Embryonic facial prominence (tissue), 1 donor: Measurements from ENCODE around the gene WFDC5.

Experiments
- DNase-seq: peaks from one replicate; pipeline ENCODE4 v3.0.0-alpha.2; 2016; ENCODE audit errors: extremely low spot score

Gene WFDC5

DNA sequence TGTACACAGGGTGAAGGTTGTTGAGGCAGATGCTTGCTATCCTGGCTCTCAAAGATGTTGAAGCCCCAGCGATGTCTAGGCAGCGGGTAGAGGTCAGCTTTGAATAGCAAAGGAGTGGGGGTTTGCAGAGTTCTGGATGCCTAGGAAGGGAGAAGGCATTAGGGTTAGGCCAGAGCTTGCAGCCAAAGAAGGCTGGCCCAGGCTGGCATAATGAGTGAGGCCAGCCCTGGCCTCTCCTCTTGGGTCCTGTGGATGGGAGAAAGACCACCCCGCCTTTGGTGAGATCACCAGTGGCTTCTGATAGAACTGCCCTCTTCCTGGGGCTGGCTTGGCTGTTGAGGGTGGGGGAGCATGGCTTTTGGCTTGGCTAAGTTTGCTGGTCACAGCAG is 406 bp upstream of the WFDC5 start:
- no peak for DNase-seq

DNA sequence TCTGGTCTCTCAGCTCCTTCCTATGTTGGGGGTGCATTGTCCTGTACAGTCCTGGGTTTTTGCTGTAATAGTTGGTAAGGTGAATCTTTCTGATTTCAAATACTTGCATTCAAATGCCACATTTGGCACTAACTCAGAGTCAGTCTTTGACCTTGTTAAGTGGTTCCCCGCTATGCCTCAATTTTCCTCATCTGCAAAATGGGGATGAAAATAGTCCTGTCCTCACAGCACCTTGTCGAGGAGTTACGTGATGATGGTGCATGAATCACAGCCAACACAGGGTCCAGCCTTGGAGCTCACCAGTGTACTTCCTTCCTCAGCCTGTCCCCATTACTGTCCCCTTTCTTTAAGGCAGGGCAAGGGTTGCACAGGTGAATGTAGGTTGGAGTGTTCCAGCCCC is 1.1 kb downstream of the WFDC5 start:
- no peak for DNase-seq

DNA sequence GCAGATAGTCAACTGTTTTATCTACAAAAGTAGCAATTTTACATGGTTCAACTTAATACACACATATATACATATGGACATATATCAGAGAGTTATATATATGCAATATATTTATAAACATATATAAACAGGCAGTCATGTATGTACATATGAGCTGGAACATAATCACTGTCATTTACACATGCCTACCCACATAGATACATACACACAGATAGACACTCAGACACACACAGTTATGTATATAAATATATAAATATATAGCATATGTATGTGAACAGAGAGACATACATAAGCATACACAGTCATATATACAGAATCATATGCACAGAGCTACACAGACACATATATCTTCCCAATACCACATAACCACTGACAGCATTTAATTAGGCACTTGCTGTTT is 2.2 kb downstream of the WFDC5 start:
- no peak for DNase-seq

DNA sequence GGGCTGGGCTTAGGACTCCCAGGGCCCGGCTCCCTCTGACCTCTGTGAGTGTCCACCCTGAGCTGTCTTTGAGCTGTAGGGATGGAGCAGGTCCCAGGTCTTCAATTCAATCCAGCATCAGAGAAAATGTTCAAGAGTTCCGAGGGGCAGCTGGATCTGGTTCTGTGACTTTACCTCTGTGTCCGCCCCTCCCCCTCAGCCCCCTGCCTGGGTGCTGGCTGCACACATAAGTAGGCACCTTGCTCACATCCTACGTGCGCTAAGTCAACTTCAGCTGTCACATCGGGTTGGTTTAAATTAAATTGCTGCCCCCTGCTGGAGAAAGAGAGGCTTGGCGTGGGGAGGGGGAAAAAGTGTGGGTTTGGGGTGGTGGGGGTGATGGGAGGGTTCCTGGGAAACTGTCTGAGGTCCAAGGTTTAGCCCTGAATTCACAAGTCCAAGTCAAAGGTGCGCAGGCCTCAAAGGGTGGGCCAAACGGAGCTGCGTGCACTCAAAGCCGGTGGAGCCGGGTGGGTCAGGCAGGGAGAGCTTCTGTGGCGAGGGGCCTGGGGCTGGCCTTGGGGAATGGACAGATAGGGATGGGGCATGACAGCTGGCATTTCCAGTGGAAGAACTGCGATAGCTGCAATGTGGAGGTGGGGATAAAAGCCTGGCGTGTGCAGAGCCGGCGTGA is 3.0 kb downstream of the WFDC5 start:
- no peak for DNase-seq

DNA sequence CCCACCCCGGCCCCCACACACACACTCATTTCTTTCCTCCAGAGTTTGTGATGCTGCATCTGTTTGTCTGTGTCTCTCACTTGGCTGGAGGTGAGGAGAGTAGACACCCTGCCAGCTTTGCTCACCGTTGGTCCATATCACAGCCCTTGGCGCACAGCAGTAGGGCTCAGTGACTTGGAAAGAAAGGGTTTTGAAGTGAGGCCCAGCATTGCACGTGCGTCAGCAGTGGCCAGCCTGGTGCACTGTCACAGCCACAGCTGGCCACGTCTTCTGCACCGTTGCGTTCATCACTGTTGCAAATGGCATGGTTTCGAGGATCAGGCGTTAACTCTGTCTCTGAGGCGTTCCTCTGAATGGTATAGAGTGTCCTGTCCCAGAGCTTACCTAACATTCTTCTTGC is 3.7 kb downstream of the WFDC5 start:
- DNase-seq = no peak

DNA sequence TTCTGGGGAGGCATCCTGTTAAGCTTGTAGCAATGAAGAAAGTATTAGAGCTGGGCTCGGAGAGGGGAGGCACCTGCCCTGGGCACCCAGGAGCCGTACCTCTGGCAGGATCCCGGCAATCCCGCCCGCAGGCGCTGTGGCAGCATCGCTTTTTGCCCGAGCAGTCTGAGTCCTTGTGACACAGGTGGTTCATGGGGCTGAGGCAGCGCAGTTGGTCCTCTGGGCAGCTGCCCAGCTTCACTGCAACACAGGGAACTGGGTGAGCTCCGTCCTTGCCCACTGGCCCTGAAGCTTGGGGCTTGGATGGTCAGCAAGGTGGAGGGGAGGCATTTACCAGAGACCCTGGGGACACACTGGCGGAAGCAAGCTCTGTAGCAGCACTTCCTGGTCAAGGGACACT is 4.7 kb downstream of the WFDC5 start:
- no peak for DNase-seq

DNA sequence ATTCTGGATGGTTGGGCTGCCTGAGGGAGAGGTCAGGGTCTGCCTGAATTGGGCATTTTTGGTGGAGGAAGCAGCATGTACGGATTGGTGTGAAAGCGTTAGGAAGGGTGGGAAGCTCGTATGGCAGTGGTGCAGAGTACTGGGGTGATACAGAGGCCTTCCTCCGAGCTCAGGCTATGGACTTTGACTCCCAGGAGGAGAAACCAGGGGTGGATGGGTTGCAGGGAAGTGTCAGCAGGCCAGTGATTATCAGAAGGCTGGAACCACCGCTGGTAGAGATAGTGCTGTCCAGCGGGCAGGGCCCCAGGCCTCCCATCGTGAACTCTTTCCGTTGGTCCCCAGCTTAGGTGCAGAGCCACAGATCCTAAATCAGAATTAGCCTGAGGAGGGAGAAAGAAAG is 5.3 kb downstream of the WFDC5 start:
- no peak for DNase-seq

DNA sequence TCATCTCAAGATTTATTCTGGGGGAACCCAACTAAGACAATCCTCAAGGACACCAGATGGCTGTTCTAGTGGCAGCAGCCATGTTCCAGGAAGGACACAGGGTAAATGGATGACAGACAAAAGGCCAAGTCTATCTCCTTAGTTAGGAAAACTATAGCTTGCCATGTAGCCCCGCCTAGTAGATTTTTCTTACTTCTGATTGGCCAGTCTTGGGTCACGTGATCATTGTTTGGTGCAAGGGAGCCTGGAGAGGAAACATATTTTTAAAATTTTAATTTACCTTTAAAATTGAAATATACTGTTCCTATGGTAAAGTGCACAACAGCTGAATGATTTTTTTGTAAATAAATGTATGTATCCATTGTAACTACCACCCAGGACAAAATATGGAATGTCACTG is 9.7 kb downstream of the WFDC5 start:
- no peak for DNase-seq

DNA sequence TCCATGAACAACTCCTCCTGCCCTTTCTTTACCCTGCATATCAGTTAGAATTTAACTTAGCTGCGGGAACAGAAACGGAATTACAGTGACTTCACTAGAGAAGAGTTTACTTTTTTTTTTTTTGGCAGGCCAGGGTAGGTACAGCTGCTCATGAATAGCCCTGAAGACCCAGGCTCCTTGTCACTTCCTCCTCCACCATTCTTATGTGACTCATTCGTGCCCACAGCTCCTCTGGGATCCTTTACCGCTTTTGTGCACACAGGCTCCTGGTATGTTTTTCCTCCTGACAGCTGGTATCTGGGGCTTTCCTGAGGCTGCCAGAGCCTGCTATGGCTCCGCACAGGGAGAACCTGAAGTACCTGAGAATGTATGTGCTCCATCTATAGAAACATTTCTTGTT is 10.2 kb downstream of the WFDC5 start:
- DNase-seq = no peak

DNA sequence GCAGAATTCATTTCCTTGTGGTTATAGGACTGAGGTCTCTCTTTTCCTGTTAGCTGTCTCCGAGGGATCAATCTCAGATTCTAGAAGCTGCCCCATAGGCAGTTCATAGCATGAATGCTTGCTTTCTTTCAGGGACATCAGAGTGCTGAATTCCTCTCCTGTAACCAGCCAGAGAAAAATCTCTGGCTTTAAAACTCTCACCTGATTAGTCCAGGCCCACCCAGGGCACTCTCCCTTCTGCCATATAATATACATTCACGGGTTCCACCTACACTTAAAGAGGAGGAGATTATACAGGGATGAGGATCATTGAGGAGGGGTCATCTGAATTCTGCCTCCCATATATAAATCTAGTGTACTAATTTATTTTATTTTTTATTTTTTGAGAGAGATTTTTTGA is 11.9 kb downstream of the WFDC5 start:
- DNase-seq = no peak

DNA sequence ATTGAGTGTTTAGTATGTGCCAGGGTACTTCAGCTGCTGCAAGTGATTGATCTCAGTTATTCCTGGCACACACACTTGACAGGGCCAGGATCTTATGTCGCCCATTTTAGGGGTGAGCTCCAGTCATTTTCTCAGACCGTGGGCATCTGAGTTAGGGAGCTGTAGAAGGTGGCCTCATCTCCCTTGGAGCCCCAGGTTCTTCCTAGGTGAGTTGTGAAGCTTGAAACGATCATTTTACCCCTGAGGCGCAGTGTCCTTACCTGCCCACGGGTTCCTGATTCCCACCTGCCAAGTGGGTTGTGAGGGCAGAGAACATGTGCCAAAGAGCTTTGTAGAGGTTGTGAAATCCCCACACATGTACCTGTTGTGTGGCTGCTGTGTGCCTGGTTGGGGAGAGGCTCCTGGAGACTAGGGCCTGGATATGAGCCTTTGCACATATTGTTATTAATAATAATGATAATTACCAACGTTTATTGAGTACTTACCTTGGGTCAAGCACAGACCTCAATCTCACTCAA is 13.6 kb downstream of the WFDC5 start:
- DNase-seq = no peak

DNA sequence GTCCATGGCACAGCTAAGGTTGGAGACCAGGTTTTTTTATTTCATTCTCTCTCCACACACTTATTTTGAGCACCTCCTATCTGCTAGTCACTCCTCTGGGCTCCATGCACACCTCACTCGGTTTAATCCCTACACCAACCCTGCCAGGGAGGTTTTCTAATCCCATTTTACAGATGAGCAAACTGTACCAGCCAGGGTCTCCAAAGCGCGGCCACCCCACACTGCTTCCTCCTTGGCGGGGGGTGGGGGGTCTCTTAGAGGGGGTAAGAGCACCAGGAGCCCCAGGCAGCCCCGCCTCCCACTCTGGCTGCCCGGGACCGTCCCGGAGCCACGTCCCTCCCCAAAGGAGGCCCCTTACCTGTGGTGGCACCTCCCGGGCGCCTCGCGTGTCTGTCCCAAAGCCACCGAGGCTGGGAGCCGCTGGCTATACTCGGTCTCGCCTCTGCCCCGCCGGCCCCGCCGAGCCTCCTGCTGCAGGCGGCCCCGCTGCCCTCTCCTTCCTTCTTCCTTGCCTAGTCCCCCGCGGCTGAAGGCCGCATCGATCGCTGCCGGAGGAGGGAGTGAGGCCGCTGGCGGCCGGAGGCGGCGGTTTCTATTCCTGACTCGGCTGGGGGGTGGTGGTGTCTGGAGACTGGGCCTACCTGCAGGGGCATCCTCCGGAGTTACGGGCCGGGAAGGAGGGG is 14.3 kb downstream of the WFDC5 start, which contains the start of gene KCNS1:
KCNS1 (minus strand) TSS at position 565 of the 683 bp plus-strand sequence. CDS start 1,891 bp downstream, outside the sequence.
- no peak for DNase-seq

DNA sequence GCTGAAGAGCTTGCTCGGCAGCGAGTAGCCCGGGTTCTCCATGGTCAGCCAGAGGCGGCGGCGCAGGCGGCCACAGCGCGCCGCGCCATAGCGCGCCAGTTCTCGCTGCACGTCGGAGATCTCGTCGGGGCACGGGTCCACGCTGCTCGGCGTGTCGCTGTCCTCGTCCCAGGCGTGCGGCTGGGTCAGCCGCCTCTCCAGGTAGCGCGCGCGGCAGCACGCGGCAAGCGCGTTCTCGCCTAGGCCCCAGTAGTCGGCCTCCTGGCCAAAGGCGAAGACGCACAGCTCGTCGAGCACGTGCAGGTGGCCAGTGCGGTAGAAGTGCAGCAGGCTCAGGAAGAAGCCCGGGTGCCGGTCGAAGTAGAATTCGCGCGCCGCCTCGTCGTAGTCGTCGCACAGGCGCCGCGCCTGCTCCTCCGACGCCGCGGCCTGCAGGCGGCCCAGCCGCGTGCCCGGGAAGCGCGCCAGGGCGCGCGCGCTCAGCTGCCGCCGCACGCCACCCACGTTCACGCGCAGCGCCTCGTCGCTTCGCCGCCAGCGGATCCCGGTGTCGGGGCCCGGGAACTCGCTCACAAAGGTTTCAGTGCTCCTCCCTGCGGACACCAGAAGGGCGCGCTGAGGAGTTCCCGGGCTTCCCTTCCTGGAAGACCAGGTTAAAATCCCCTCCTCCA is 16.7 kb downstream of the WFDC5 start:
- no peak for DNase-seq

DNA sequence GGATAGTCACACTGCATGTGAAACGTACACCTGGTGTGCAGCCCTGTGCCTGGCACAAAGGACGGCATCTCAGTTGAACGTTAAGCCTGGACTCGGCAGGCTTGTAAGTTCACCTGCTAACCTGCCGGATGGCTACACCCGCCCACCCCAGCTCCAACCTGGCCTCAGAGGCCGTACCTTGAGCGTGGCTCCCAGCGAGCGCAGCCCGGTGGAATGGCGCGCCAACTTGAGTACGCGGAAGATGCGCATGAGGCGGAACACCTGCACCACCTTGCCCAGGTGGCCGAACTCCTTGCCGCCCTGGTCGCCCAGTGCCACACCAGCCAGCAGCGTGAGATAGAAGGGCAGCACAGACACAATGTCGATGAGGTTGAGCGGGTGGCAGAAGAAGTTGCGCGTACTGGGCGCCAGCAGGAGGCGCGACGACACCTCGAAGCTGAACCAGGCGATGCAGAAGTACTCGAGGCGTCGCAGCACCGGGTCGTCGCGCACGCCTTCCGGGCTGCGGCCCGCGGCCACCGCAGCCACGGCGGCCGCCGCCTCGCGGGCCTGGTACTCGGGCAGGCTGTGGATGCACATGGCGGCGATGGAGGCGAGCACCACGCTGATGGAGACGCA is 17.4 kb downstream of the WFDC5 start:
- no peak for DNase-seq

DNA sequence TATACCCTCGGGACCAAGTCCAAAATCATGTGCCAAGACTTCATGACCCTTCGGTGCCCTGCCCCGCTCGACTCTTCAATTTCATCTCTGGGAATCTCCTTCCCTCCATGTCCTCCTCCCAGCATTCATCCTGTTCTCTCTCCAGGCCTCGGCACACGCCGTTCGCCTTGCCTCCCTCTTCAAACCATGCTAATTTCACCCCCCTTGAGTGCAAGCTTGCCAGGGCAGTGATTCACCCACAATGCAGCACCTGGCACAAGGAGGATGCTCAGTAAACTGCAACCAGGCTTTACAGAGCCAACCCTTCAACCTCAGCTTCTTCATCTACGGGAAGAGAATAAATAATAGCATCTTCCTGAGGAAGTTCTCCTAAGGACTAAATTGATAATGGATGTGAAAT is 18.2 kb downstream of the WFDC5 start:
- no peak for DNase-seq

DNA sequence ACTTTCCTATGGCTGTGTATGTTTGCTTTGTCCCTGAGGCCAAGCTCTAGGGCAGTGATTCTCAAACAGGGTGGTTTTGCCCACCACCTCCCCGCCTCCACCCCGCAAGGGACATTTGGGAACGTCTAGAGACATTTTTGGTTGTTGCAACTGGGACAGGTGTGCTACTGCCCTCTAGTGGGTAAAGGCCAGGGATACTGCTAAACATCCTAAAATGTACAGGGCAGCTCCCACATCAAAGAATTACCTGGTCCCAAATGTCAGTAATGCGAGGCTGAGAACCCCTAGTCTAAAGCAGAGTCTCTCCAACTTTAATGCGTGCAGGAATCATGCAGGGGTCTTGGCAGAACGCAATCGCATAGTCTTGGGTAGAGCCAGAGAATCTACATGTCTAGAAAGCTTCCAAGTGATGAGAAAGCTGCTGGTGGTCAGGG is 19.2 kb downstream of the WFDC5 start:
- DNase-seq = no peak

DNA sequence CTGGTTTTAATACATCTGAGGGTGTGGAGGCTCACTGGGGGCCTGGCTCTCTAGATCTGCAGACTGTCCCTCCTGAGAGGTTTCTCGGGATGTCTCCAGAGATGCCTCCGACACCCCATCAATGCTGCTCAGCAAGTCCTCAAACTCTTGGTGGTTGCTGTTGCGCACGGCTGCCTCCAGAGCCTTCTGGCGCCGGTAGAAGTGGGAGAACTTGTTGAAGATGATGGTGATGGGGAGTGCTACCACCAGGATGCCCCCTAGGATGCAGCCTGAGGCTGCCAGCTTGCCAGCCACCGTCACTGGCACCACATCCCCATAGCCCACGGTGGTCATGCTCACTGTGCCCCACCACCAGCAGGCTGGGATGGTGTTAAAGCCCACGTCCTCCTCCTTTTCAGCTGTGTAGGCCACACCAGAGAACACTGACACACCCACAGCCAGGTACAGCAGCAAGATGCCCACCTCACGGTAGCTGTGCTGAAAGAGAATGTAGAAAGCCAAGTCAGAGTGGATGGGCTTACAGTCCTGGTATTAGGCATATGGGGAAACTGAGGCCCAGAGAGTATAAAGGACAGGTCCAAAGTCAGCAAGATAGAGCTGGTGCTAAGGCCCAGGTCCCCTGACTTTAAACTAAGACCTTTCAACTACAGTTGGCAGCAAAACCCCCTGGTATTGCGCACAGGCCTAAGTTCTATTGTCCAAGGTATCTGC is 20.0 kb downstream of the WFDC5 start:
- no peak for DNase-seq

DNA sequence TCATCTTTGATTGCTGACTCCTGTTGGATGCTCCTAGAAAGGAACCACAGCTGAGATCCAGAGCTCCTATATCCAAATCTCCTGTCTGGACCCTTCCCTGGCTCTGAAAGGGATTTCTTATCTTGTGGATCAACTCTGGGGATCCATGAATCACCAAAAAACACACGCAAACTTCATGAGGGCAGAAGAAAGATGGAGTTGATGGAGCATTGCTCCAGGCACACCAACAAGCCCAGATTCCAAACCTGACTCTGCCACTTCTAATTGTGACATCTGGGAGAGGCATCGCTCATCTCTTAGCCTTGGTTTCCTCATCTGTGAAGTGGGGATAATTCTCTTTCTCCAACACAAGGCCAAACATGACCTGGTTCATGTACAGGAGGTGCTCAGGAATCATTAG is 20.8 kb downstream of the WFDC5 start:
- no peak for DNase-seq

DNA sequence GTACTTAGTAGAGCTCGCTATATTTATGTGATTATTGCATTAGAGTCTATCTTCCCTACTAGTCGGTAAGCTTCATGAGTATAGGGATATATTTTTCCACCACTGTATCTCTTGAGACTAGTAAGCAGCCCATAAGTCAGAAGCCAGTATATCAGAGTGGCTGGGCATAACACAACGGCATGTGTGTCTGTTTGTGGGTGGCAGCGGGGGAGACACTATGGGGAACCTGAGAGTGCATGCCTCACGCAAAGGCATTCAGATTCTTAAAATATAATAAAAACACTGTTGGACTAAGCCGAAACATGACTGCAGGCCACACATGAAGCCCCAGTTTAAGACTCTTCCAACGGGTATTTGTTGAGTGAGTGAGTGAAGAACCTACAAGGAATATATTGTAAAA is 22.1 kb downstream of the WFDC5 start:
- no peak for DNase-seq

DNA sequence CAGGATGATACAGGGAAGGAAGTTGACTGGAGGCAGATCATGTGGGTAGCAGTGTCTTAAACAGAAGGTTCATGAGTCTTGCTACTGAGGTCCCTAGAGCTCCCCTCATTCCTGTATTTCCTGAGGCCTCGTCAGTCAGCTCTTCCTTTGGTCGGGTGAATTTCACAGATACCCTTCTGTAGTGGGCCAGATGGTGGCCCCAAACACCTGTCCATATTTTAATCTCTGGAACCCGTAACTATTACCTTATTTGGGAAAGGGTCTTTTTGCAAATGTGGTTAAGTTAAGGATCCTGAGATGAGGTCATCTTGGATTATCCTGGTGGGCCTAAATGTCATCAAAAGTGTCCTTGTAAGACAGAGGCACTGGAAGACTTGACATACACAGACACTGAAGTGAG is 23.6 kb downstream of the WFDC5 start:
- DNase-seq = no peak

DNA sequence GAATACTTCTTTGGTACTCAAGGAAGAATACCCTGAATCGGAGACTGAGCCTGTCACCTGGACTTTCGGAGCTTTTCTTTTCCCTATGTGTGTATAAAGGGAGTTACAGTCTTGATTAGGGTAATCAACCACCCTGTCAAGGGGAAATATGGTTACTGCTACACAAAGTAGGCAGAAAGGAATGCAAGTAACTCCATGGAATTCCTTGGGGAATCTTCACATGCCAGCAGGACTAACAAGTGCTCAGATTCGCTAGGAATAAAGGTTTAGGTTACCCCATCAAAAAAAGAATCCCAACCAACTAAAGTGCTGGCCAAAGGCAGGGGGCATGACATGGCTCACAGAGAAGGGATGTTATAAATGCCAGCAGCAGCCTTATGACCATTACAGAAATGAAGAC is 24.5 kb downstream of the WFDC5 start:
- no peak for DNase-seq

DNA sequence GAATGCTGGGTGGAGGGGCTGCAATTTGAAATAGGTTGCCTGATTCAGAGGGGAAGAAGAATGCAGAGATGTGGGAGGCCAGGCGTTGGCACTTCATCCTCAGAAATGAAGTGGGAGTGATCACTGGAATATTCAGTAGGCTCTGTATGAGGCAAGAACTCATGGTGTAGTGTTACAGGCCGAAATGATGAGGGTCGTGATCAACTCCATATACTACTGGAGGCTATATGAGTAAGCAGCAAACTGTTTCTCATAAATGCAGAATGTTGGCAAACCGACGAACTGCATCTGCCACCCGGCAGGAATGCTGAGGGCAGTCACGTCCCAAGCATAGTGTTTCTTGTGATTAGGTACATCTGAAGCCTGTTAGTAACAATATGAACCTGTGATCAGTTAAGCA is 26.7 kb downstream of the WFDC5 start:
- DNase-seq = peak; percentile 48
